Measurements from ENCODE around the gene APBA2. TPM values are rescaled to one million over a fixed set of nuclear protein-coding genes. Genes with fewer than 3 reads are reported as not detected.
A peak's percentile ranks its signal among the peaks of the same experiment; 100 is the strongest.

Gene APBA2
- total and polyA plus RNA-seq, 10 donors = 5.8 to 33.8 (median 18.3) TPM

- Histone ChIP-seq H3K27me3 (replicated peaks in 1 of 7) (no peaks in the 10 kb centered on the region), H3K9me3 (no peaks in the 10 kb centered on the region), H3K27ac (no peak overlapping the region), H3K4me3 (no peak overlapping the region), H3K4me1 (peaks cover 0 to 9% (median 0%) of the 10 kb centered on the region in 6 donors), H3K36me3 (no peaks in the 10 kb centered on the region)
- WGBS, 5 donors = 57 to 78% (median 60%) methylated on average over 3 of the region's 3 CpGs
- intact Hi-C loops (cut with DNase I; ENCODE audit: low total_unique reads) = no loop called here
- no peak for TF ChIP-seq POLR2AphosphoS5 (IDR thresholded peaks at IDR 0.05)
- TF ChIP-seq POLR2A (IDR thresholded peaks at IDR 0.05) = no peak
- no peak for TF ChIP-seq CTCF (IDR thresholded peaks at IDR 0.05 in 8 of 11, conservative IDR thresholded peaks at IDR 0.05 in 3 of 11)
- DNase-seq = peak; percentile 11
These were observed 159.9 kb downstream of the APBA2 start for GRCh38 chr15:29045717-29046116.

- no peak overlapping the region for H3K27ac ChIP-seq
- no peaks in the 10 kb centered on the region for H3K36me3 ChIP-seq
- intact Hi-C loops (cut with DNase I; ENCODE audit: low total_unique reads) = no loop called here
- peak; percentile 13 for DNase-seq
- no peaks in the 10 kb centered on the region for H3K9me3 ChIP-seq
- no peak overlapping the region for H3K4me3 ChIP-seq
- 72 to 87% (median 73%) methylated on average over 4 of the region's 4 CpGs for WGBS, 5 donors
- TF ChIP-seq CTCF (IDR thresholded peaks at IDR 0.05 in 8 of 11, conservative IDR thresholded peaks at IDR 0.05 in 3 of 11) (no peak), POLR2A (IDR thresholded peaks at IDR 0.05) (no peak), POLR2AphosphoS5 (IDR thresholded peaks at IDR 0.05) (no peak)
- H3K4me1 ChIP-seq = peaks cover 0 to 13% (median 0%) of the 10 kb centered on the region in 6 donors
- no peaks in the 10 kb centered on the region for H3K27me3 ChIP-seq (replicated peaks in 1 of 7)
These were observed 160.6 kb downstream of the APBA2 start for GRCh38 chr15:29046281-29046810.

- Histone ChIP-seq H3K36me3 (no peaks in the 10 kb centered on the region), H3K27ac (no peak overlapping the region), H3K4me3 (no peak overlapping the region), H3K9me3 (no peaks in the 10 kb centered on the region), H3K27me3 (replicated peaks in 1 of 7) (no peaks in the 10 kb centered on the region), H3K4me1 (peaks cover 0 to 17% (median 0%) of the 10 kb centered on the region in 6 donors)
- no peak for DNase-seq
- intact Hi-C loops (cut with DNase I; ENCODE audit: low total_unique reads) = no loop called here
- 91 to 95% (median 93%) methylated on average over 5 of the region's 5 CpGs for WGBS, 5 donors
- TF ChIP-seq CTCF (IDR thresholded peaks at IDR 0.05 in 8 of 11, conservative IDR thresholded peaks at IDR 0.05 in 3 of 11) = no peak
- no peak for TF ChIP-seq POLR2AphosphoS5 (IDR thresholded peaks at IDR 0.05)
- TF ChIP-seq POLR2A (IDR thresholded peaks at IDR 0.05) = no peak
These were observed 161.2 kb downstream of the APBA2 start for GRCh38 chr15:29046977-29047376.

- WGBS, 5 donors = 95 to 98% (median 96%) methylated on average over 9 of the region's 9 CpGs
- peak; percentile 11 for DNase-seq
- intact Hi-C loops (cut with DNase I; ENCODE audit: low total_unique reads) = no loop called here
- no peak overlapping the region for H3K4me3 ChIP-seq
- no peak overlapping the region for H3K27ac ChIP-seq
- H3K9me3 ChIP-seq = no peaks in the 10 kb centered on the region
- H3K27me3 ChIP-seq (replicated peaks in 1 of 7) = no peaks in the 10 kb centered on the region
- H3K36me3 ChIP-seq = no peaks in the 10 kb centered on the region
- TF ChIP-seq CTCF (IDR thresholded peaks at IDR 0.05 in 8 of 11, conservative IDR thresholded peaks at IDR 0.05 in 3 of 11) (no peak), POLR2A (IDR thresholded peaks at IDR 0.05) (no peak), POLR2AphosphoS5 (IDR thresholded peaks at IDR 0.05) (no peak)
- peaks cover 0 to 17% (median 0%) of the 10 kb centered on the region in 6 donors for H3K4me1 ChIP-seq
These were observed 162.2 kb downstream of the APBA2 start for GRCh38 chr15:29048011-29048410.
